Heart left ventricle (tissue), 13 donors: ENCODE measurements around the gene CDC26.

Source experiments
- POLR2A ChIP-seq, 2 donors: fragments of 450-650 bp; IDR thresholded peaks; one replicate each; pipeline ENCODE4 v1.6.1; 2017; ENCODE audit warnings: antibody characterized with exemption in 2 of 2, mild to moderate bottlenecking in 2 of 2, moderate library complexity in 2 of 2
- TF ChIP-seq, protein P1 (sequence below), 12 donors: fragments of 200-600 bp; sonication (generic) in 4 of 12; IDR thresholded peaks; one replicate each; pipeline versions ENCODE4 v1.5.0 to v1.8.0; 2018 to 2022; ENCODE audit warnings: antibody characterized with exemption in 12 of 12, mild to moderate bottlenecking in 5 of 12
- donor health status: ischemic (EF 13 %, LVEDD 7.1; RV severe dilation, severe dysfunction).
- donor health status: DM: no; HTN: yes; CAD: no.
- donor health status: DM: no; HTN: no; CAD: no.
- donor health status: ischemic (EF 25% LVEDD 6.9; RV normal size, moderate dysfunction).
- donor health status: ischemic (EF 25% LVEDD 5.7; RV mildly dilated, moderate dysfunction).
- donor health status: ischemic (EF 35%, LVEDD 5.7; RV mildly dilated, moderate dysfunction).
- donor health status: nonischemic (EF 11% LVEDD 7.7; RV severe dilation, severe dysfunction).
- donor health status: DM: yes; HTN: yes; CAD: no.
- donor health status: PGD.
- donor health status: ischemic (EF 29% LVEDD 5.4; RV normal size, mild dysfunction).
- donor health status: nonischemic (EF 23%, LVEDD 6.1; RV moderate dilation, normal function).

- TF ChIP-seq, protein P1, sequence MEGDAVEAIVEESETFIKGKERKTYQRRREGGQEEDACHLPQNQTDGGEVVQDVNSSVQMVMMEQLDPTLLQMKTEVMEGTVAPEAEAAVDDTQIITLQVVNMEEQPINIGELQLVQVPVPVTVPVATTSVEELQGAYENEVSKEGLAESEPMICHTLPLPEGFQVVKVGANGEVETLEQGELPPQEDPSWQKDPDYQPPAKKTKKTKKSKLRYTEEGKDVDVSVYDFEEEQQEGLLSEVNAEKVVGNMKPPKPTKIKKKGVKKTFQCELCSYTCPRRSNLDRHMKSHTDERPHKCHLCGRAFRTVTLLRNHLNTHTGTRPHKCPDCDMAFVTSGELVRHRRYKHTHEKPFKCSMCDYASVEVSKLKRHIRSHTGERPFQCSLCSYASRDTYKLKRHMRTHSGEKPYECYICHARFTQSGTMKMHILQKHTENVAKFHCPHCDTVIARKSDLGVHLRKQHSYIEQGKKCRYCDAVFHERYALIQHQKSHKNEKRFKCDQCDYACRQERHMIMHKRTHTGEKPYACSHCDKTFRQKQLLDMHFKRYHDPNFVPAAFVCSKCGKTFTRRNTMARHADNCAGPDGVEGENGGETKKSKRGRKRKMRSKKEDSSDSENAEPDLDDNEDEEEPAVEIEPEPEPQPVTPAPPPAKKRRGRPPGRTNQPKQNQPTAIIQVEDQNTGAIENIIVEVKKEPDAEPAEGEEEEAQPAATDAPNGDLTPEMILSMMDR (IDR thresholded peaks at IDR 0.05) = no peak
- no peak for TF ChIP-seq POLR2A (IDR thresholded peaks at IDR 0.05)
Measured at GRCh38 chr9:113238859-113239232, 36.5 kb downstream of the CDC26 start.
